Fibroblast of mammary gland (primary cell): Measurements from ENCODE around the gene SPACA4.

Experiments
- DNase-seq: peaks from one replicate; pipeline ENCODE4 v3.0.0-alpha.2; 2010; ENCODE audit warnings: low read depth
- H3K4me3 ChIP-seq: 2 replicates; pipeline ENCODE4 v1.5.1; 2011; ENCODE audit warnings: low read depth, mild to moderate bottlenecking, low read length, moderate library complexity; ENCODE audit not compliant: control insufficient read depth
- TF ChIP-seq, protein P1 (sequence below): conservative IDR thresholded peaks from 2 replicates; pipeline ENCODE4 v1.5.1; 2011; ENCODE audit warnings: low read depth, low read length, inconsistent platforms; ENCODE audit not compliant: control insufficient read depth, insufficient read depth

The SPACA4 gene

DNA sequence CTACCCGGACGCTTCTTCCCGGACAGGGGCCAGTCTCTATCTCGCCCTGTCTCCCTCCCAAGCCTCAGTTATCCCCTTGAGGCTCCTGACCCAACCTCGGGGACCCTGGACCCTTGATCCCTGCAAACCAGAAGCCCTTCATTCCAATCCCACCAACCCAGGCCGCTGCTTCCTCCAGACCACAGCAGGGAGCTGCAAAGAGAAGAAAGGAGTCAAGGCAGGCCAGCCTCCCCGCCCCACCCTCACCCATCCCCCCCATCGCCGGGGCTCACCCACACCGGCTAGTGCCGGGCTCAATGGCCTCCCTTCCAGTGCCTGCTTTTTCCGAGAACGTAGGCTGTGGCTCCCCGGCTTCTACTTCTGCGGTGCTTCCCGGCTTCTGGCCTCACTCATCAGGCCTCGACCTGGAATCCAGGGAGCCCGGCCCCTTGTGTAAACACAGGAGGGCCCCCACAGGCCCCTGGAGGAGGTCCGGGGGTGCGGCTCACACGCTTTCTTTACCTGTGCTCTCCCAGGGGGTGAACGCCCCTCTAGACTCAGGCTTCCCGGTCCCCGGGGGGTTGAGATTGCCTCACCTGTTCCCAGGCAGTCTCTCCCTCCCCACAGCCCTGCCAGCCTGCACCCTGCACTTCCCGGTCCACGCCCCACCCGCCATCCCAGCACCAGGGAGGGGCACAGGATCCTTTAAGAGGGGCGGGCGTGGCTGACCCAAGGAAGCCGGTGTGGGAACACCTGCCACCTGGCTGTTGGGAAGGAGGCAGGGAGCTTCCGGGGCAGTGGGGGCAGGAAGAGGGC is 8.1 kb downstream of the SPACA4 start, which contains the start of gene FAM83E:
FAM83E (minus strand) TSS at position 641 of the 795 bp plus-strand sequence. CDS start 1,704 bp downstream, outside the sequence.
- H3K4me3 ChIP-seq = no peak within 1 kb of the TSS
- TF ChIP-seq, protein P1, sequence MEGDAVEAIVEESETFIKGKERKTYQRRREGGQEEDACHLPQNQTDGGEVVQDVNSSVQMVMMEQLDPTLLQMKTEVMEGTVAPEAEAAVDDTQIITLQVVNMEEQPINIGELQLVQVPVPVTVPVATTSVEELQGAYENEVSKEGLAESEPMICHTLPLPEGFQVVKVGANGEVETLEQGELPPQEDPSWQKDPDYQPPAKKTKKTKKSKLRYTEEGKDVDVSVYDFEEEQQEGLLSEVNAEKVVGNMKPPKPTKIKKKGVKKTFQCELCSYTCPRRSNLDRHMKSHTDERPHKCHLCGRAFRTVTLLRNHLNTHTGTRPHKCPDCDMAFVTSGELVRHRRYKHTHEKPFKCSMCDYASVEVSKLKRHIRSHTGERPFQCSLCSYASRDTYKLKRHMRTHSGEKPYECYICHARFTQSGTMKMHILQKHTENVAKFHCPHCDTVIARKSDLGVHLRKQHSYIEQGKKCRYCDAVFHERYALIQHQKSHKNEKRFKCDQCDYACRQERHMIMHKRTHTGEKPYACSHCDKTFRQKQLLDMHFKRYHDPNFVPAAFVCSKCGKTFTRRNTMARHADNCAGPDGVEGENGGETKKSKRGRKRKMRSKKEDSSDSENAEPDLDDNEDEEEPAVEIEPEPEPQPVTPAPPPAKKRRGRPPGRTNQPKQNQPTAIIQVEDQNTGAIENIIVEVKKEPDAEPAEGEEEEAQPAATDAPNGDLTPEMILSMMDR = no peak
- no peak for DNase-seq

DNA sequence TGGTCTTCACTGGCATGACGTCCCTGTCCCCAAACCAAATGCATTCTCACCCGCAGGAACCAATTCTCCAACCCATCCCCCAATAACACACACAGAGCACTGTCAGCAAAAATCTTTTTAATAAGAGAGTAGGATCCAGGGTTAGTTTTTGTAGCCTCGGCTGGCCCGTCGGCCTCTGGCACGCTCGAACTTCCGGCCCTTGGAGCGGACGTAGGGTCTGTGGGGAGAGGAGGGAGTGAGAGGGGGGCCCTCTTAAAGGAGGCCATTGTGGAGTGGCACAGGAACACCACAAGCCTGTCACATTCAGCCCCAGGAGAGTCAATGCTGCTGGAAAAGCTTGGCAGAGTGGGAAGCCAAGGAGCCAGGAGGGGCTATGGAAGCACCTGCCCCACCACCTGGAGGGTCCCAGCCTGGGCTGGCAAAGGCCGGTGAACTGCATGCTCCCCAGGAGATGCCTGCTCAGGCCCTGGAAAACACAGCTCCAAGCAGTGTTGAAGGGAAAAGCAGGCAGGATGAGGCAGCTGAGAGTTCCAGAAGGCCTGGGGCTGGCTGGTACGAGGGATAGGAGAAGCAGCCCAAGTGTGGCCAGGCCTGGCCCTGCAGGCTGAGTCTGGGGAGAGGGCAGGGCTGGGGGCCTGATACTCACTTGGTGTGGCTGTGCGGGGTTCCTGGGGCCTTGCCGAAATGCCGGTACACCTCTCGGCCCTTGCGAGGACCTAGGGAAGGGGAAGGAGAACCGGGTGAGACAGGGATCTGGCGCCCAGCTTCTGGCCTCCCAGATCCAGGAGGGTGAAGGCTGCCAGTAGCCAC is 8.9 kb downstream of the SPACA4 start:
- DNase-seq = no peak
- no peak overlapping the region for H3K4me3 ChIP-seq
- TF ChIP-seq, protein P1 = no peak

DNA sequence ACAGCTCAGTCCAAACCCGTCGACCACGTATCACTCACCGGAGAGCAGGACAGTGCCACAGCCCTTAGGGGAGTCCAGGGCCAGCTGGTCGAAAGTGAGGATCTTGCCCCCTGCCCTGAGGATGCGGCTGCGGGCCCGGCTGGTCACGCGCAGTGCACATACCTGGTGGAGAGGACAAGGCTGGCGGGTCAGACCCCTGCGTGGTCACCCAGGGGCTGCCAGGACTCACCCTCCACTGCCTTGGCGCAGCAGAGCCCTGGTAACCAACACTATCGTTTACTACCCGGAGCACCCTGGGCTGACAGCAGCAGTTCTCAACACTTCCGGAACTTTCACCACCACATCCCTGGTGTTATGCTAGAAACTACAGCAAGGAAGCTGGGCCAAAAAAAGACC is 9.5 kb downstream of the SPACA4 start:
- no peak for DNase-seq
- no peak overlapping the region for H3K4me3 ChIP-seq
- TF ChIP-seq, protein P1 = no peak

DNA sequence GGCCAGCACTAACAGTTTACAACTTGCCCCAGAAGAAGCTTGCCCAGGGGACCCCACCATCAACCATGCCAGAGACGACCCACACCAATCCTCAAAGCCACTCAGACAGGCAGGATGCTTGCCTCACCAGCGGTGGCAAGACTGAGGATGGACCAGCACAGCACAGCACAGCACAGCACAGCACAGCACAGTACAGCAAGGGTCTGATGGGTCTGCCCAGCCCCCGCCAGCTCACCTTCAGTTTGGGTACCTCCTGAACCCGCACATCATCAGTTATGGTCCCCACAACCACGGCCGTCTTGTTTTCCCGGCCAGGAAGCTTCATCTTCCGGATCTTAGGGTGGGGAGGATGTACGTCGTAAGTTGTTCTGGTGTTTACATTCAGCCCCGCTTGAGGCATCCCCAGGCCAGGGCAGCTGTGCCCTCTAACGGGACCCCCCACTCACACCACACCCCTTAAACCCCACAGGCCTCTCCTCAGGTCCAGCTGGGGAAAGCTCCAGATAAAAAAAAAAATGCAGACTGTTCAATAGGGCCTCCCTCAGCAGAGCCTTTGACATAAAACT is 10.0 kb downstream of the SPACA4 start:
- DNase-seq = no peak
- H3K4me3 ChIP-seq = peak overlapping the region; percentile 100
- TF ChIP-seq, protein P1 = no peak

DNA sequence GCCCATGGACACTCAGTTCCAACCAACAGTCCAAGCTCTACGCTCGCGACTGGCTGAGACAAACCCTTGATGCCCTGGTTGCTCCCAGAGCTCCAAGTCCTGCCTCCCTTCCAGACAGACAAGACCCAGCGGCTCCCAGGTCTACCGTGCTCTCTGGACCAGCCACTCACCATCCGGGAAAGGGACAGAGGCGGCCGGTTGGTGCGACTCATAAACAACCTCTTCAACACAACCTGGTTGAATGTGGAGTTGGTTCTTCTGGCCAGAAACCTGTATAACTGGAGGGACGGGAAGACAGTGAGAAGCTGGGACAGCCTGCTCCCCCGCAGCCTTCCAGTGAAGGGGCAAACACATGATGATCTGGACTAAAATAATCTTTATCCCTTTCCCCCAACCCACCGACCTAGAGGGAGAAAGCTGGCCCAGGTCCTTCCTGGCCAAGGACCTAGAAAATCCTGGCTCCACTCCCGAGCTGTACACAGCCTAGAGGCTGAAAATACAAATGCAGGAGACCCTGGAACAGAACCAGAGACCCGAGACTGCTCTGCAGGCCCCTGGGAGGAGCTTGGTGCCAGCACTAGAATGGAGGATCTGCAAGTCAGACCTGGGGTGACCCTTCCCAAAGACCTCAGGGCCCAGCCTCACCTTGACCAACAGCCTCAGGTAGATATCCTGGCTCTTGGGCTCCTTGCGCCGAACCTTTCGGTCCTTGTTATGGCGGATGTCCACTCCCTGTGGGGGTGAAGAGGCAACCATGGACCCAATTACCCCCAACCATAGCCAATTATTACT is 10.8 kb downstream of the SPACA4 start:
- TF ChIP-seq, protein P1 = peak; percentile 1
- peak overlapping the region; percentile 100 for H3K4me3 ChIP-seq
- DNase-seq = no peak
